HCT116 (cell line): ENCODE measurements around the gene LSM11. TPM values are rescaled to one million over a fixed set of nuclear protein-coding genes. Genes with fewer than 3 reads are reported as not detected.
"Not testable (repeated sequence)": the region's sequence is repeated elsewhere in the genome, so short reads cannot be mapped to it uniquely, and the experiment has no call there.

Experiments used
- ATAC-seq: fragments of 200-7000 bp; cut with Tn5 transposase; 2 replicates; pipeline ENCODE4 v1.9.1; 2020; ENCODE audit warnings: mild to moderate bottlenecking, moderate library complexity
- BruUV-seq: library from RNA; stranded (reverse); fragments of 400-500 nt; replicated peaks from 2 replicates; lab custom pipeline; 2021; lab: Mats Ljungman, UMichigan
- CTCF ChIA-PET: fragments of 300-600 bp; sonication (Branson Sonifier 250); formaldehyde crosslinking; loops from one replicate; lab custom pipeline; 2021; ENCODE audit warnings: antibody characterized with exemption; lab: Charles Lee
- POLR2A ChIA-PET: fragments of 300-600, 350-600 bp; sonication (Branson Sonifier 250); formaldehyde crosslinking; loops from one replicate; lab custom pipeline; 2021; ENCODE audit warnings: antibody characterized with exemption; lab: Charles Lee
- RAD21 ChIA-PET, 2 experiments: fragments of 300-600 bp; sonication (Branson Sonifier 250); formaldehyde crosslinking; loops; one replicate each; lab custom pipeline; 2023; ENCODE audit warnings: low total read pairs in 2 of 2; ENCODE audit not compliant: uncharacterized antibody in 2 of 2, unreplicated experiment in 2 of 2, low non-redundant PET in 1 of 2; lab: Charles Lee
- DNase-seq: peaks from one replicate; pipeline ENCODE4 v3.0.0-alpha.2; 2010; ENCODE audit warnings: low read depth, low spot score
- H2AFZ ChIP-seq: fragments of 200-600 bp; shearing (Covaris generic), sonication (generic); 2 replicates; pipeline ENCODE4 v1.6.1; 2017; ENCODE audit warnings: low read depth, mixed run types, mixed read lengths, antibody characterized with exemption, low read length; ENCODE audit not compliant: poor library complexity, severe bottlenecking
- H3K27ac ChIP-seq: 2 replicates; pipeline ENCODE4 v1.5.1; 2012; ENCODE audit warnings: low read depth, low read length
- H3K27me3 ChIP-seq: fragments of 200-600 bp; sonication (generic); 2 replicates; pipeline ENCODE4 v1.6.1; 2016; ENCODE audit warnings: mixed run types, low read length, mixed read lengths; ENCODE audit not compliant: insufficient read depth
- H3K36me3 ChIP-seq, 2 experiments: fragments of 200-500 bp in 1 of 2; fragments of 200-600 bp in 1 of 2; sonication (Bioruptor generic) in 1 of 2; sonication (generic) in 1 of 2; 2 replicates each; pipeline versions ENCODE4 v1.5.1 to v1.6.1; 2014 to 2016; ENCODE audit warnings: low read length in 2 of 2, inconsistent platforms in 1 of 2, mixed read lengths in 1 of 2, mixed run types in 1 of 2; ENCODE audit not compliant: insufficient read depth in 2 of 2, control insufficient read depth in 1 of 2
- H3K4me1 ChIP-seq, 2 experiments: fragments of 200-600 bp in 1 of 2; sonication (generic) in 1 of 2; 2 replicates each; pipeline versions ENCODE4 v1.5.1 to v1.6.1; 2012 to 2017; ENCODE audit warnings: low read length in 2 of 2, inconsistent platforms in 1 of 2, mild to moderate bottlenecking in 1 of 2, mixed read lengths in 1 of 2, mixed run types in 1 of 2, moderate library complexity in 1 of 2; ENCODE audit not compliant: insufficient read depth in 2 of 2, control insufficient read depth in 1 of 2
- H3K4me2 ChIP-seq: fragments of 200-600 bp; sonication (generic); 2 replicates; pipeline ENCODE4 v1.6.1; 2017; ENCODE audit warnings: mixed run types, low read length, mixed read lengths
- H3K4me3 ChIP-seq, 2 experiments: fragments of 200-600 bp in 1 of 2; sonication (generic) in 1 of 2; replicated peaks in 1 of 2; 2 replicates each; pipeline ENCODE4 v1.5.1; 2011 to 2016; ENCODE audit warnings: low read length in 2 of 2, control low read depth in 1 of 2, low read depth in 1 of 2, mild to moderate bottlenecking in 1 of 2, mixed read lengths in 1 of 2, mixed run types in 1 of 2
- H3K79me2 ChIP-seq: fragments of 200-600 bp; sonication (generic); 2 replicates; pipeline ENCODE4 v1.6.1; 2017; ENCODE audit warnings: mild to moderate bottlenecking, mixed run types, low read length, moderate library complexity, mixed read lengths; ENCODE audit not compliant: insufficient read depth
- H3K9ac ChIP-seq: fragments of 200-600 bp; sonication (generic); 2 replicates; pipeline ENCODE4 v1.6.1; 2016; ENCODE audit warnings: low read length, mixed read lengths
- H3K9me2 ChIP-seq: fragments of 200-600 bp; sonication (generic), shearing (Covaris generic); 2 replicates; pipeline ENCODE4 v1.6.1; 2017; ENCODE audit warnings: mixed run types, mild to moderate bottlenecking, moderate library complexity; ENCODE audit not compliant: insufficient read depth
- H3K9me3 ChIP-seq, 2 experiments: fragments of 200-500 bp in 1 of 2; fragments of 200-600 bp in 1 of 2; sonication (Bioruptor generic) in 1 of 2; sonication (generic) in 1 of 2; 2 replicates each; pipeline ENCODE4 v1.6.1; 2014 to 2017; ENCODE audit warnings: low read length in 2 of 2, mixed read lengths in 2 of 2, inconsistent platforms in 1 of 2, low read depth in 1 of 2, mild to moderate bottlenecking in 1 of 2, mixed run types in 1 of 2, moderate library complexity in 1 of 2; ENCODE audit not compliant: control insufficient read depth in 1 of 2, insufficient read depth in 1 of 2
- H4K20me1 ChIP-seq: fragments of 200-600 bp; sonication (generic), shearing (Covaris generic); 2 replicates; pipeline ENCODE4 v1.6.1; 2017; ENCODE audit warnings: mixed run types, mild to moderate bottlenecking, moderate library complexity; ENCODE audit not compliant: insufficient read depth
- ELF1 ChIP-seq: IDR thresholded peaks from 2 replicates; pipeline ENCODE4 v1.6.1; 2012; ENCODE audit warnings: low read depth, borderline replicate concordance
- FOSL1 ChIP-seq: IDR thresholded peaks from 2 replicates; pipeline ENCODE4 v1.6.1; 2012; ENCODE audit warnings: low read depth
- JUND ChIP-seq: IDR thresholded peaks from 2 replicates; pipeline ENCODE4 v1.6.1; 2012
- POLR2AphosphoS5 ChIP-seq: IDR thresholded peaks from 2 replicates; pipeline ENCODE4 v1.6.1; 2011; ENCODE audit warnings: mild to moderate bottlenecking, low read depth, low read length, moderate library complexity
- YY1 ChIP-seq: IDR thresholded peaks from 2 replicates; pipeline ENCODE4 v1.6.1; 2011; ENCODE audit warnings: low read length, low read depth, moderate library complexity, mild to moderate bottlenecking; ENCODE audit not compliant: insufficient replicate concordance; ENCODE audit errors: extremely low read depth
- ZFX ChIP-seq: fragments of 450-650 bp; IDR thresholded peaks from 2 replicates; pipeline ENCODE4 v1.6.1; 2017
- intact Hi-C: fragments of 100-400 bp; cut with micrococcal nuclease; formaldehyde crosslinking; loops from 2 replicates; pipeline ENCODE4 v1.10.0; 2022
- total RNA-seq: library from RNA; stranded (reverse); gene quantifications from one replicate; pipeline ENCODE4 v1.2.1, GENCODE V29; 2021; ENCODE audit not compliant: unreplicated experiment

The LSM11 gene
- total RNA-seq, 1 experiment from 2014 or later = 6.2 TPM

DNA sequence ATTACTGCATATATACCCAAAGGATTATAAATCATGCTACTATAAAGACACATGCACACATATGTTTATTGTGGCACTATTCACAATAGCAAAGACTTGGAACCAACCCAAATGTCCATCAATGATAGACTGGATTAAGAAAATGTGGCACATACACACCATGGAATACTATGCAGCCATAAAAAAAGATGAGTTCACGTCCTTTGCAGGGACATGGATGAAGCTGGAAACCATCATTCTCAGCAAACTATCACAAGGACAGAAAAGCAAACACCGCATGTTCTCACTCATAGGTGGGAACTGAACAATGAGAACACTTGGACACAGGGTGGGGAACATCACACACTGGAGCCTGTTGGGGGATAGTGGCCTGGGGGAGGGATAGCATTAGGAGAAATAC is 16.9 kb upstream of the LSM11 start:
- H4K20me1 ChIP-seq, H3K27me3 ChIP-seq, CTCF ChIA-PET, H3K4me3 ChIP-seq, H3K4me2 ChIP-seq, H3K4me1 ChIP-seq, H3K79me2 ChIP-seq, H3K9me2 ChIP-seq, intact Hi-C loops, RAD21 ChIA-PET, POLR2A ChIA-PET, BruUV-seq, H2AFZ ChIP-seq, H3K9ac ChIP-seq, H3K36me3 ChIP-seq, H3K27ac ChIP-seq, ATAC-seq, H3K9me3 ChIP-seq, DNase-seq: not testable (repeated sequence)

DNA sequence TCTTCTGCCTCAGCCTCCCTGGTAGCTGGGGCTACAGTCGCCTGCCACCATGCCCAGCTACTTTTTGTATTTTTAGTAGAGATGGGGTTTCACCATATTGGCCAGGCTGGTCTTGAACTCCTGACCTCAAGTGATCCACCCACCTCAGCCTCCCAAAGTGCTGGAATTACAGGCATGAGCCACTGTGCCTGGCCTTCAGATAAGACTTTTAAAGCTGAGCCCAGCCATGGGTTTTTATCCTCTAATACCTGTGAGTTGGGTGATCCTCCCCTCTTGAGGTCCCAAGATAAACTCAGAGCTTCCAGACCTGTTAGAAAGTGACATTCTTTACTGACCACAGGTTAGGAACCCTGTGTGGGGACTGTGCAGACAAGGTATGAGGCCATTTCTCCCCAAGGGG is 15.7 kb upstream of the LSM11 start:
- H3K9me3 ChIP-seq, H3K9ac ChIP-seq, H3K4me3 ChIP-seq, H2AFZ ChIP-seq, ATAC-seq, CTCF ChIA-PET, DNase-seq, H3K27me3 ChIP-seq, H3K9me2 ChIP-seq, intact Hi-C loops, H4K20me1 ChIP-seq, H3K36me3 ChIP-seq, RAD21 ChIA-PET, BruUV-seq, POLR2A ChIA-PET, H3K4me2 ChIP-seq, H3K27ac ChIP-seq: not testable (repeated sequence)
- peaks cover 16% of the 10 kb centered on the region; the same call in 1 of the 2 replicates for H3K79me2 ChIP-seq
- H3K4me1 ChIP-seq = peaks cover 0 to 18% of the 10 kb centered on the region in 2 experiments; a peak in 3 of 4 replicates

GRCh38 chr5:157729858-157730257 is 13.7 kb upstream of the LSM11 start:
- Histone ChIP-seq H3K36me3 (peaks cover 3 to 17% of the 10 kb centered on the region in 2 experiments; a peak in 3 of 4 replicates), H3K9me3 (no peaks in the 10 kb centered on the region), H3K27me3 (no peaks in the 10 kb centered on the region), H4K20me1 (no peaks in the 10 kb centered on the region), H3K27ac (no peak overlapping the region), H3K4me2 (no peak overlapping the region), H3K9me2 (no peaks in the 10 kb centered on the region), H3K4me1 (peaks cover 0 to 18% of the 10 kb centered on the region in 2 experiments; a peak in 3 of 4 replicates), H3K4me3 (no peak overlapping the region), H2AFZ (no peak overlapping the region), H3K79me2 (peaks cover 16% of the 10 kb centered on the region; the same call in 1 of the 2 replicates), H3K9ac (no peak overlapping the region)
- intact Hi-C loops = no loop called here
- CTCF ChIA-PET = no interaction called here
- TF ChIP-seq ELF1 = no peak
- TF ChIP-seq FOSL1 = no peak
- no peak for TF ChIP-seq JUND
- no peak for TF ChIP-seq YY1
- TF ChIP-seq ZFX = no peak
- TF ChIP-seq POLR2AphosphoS5 = no peak
- ATAC-seq (no peak), DNase-seq (no peak)
- no TSS peak for BruUV-seq
- POLR2A ChIA-PET = no interaction called here
- RAD21 ChIA-PET = no interaction called here
